K562 (cell line): ENCODE data around the gene SNX18. TPM values are rescaled to one million over a fixed set of nuclear protein-coding genes. Genes with fewer than 3 reads are reported as not detected.

Experiments used
- ATAC-seq: fragments of 200-7000 bp; cut with Tn5 transposase; 3 replicates; pipeline ENCODE4 v1.9.1; 2020; ENCODE audit warnings: moderate library complexity
- BruUV-seq: library from RNA; stranded (reverse); fragments of 400-500 nt; replicated peaks from 2 replicates; lab custom pipeline; 2021; lab: Mats Ljungman, UMichigan
- CTCF ChIA-PET: fragments of 300-600 bp; formaldehyde crosslinking; extraction: SDS; loops from one replicate; lab custom pipeline; 2021; ENCODE audit warnings: low intra/inter-chr PET ratio; lab: Yijun Ruan, JAX
- POLR2A ChIA-PET: fragments of 300-600, 350-650 bp; sonication (Branson Sonifier 250); formaldehyde crosslinking; extraction: SDS; loops from one replicate; lab custom pipeline; 2021; ENCODE audit warnings: antibody characterized with exemption, inconsistent platforms; lab: Yijun Ruan, JAX
- DNase-seq, 4 experiments: peaks; one replicate each; pipeline versions ENCODE4 v3.0.0 to v3.0.0-alpha.2; 2011 to 2018; ENCODE audit warnings: low spot score in 3 of 4, mixed read lengths in 3 of 4; ENCODE audit errors: extremely low read depth in 1 of 4
- FAIRE-seq: peaks from 2 replicates; lab custom pipeline; 2011; peaks lifted over from hg19 to GRCh38; lab: Jason Lieb, UNC
- H2AFZ ChIP-seq: 2 replicates; pipeline ENCODE4 v1.6.0; 2011; ENCODE audit warnings: low read depth, low read length, control low read depth, inconsistent platforms
- H3K27ac ChIP-seq: fragments of 200-600 bp; 3 replicates; pipeline ENCODE4 v1.8.0; 2011; ENCODE audit warnings: low read depth, mild to moderate bottlenecking, control low read depth, inconsistent platforms, low read length, moderate library complexity, mixed read lengths; ENCODE audit errors: extremely low read depth
- H3K27me3 ChIP-seq, 2 experiments: fragments of 300-600 bp in 1 of 2; 2 replicates in 1 of 2; 3 replicates in 1 of 2; pipeline versions ENCODE4 v1.6.0 to v1.8.0; 2011; ENCODE audit warnings: inconsistent platforms in 2 of 2, low read length in 2 of 2, mild to moderate bottlenecking in 1 of 2, mixed read lengths in 1 of 2, moderate library complexity in 1 of 2; ENCODE audit not compliant: control insufficient read depth in 2 of 2, insufficient read depth in 2 of 2
- H3K36me3 ChIP-seq: fragments of 300-600 bp; 3 replicates; pipeline ENCODE4 v1.8.0; 2011; ENCODE audit warnings: mild to moderate bottlenecking, low read length, inconsistent platforms; ENCODE audit not compliant: control insufficient read depth, insufficient read depth
- H3K4me1 ChIP-seq, 2 experiments: fragments of 200-600 bp in 1 of 2; replicated peaks in 1 of 2; 2 replicates in 1 of 2; 3 replicates in 1 of 2; pipeline versions ENCODE4 v1.5.1 to v1.8.0; 2011; ENCODE audit warnings: inconsistent platforms in 2 of 2, low read length in 2 of 2, mild to moderate bottlenecking in 1 of 2, mixed read lengths in 1 of 2, moderate library complexity in 1 of 2; ENCODE audit not compliant: control insufficient read depth in 2 of 2, insufficient read depth in 2 of 2
- H3K4me2 ChIP-seq: 2 replicates; pipeline ENCODE4 v1.6.1; 2011; ENCODE audit warnings: low read length, control low read depth, inconsistent platforms, mixed read lengths; ENCODE audit not compliant: insufficient read depth
- H3K4me3 ChIP-seq: fragments of 200-600 bp; sonication (generic), shearing (Covaris generic); 2 replicates; pipeline ENCODE4 v1.5.1; 2016; ENCODE audit warnings: control low read depth, inconsistent platforms
- H3K79me2 ChIP-seq: fragments of 200-600 bp; 3 replicates; pipeline ENCODE4 v1.8.0; 2011; ENCODE audit warnings: low read length, inconsistent platforms; ENCODE audit not compliant: control insufficient read depth, insufficient read depth
- H3K9ac ChIP-seq, 2 experiments: 2 replicates each; pipeline versions ENCODE4 v1.6.0 to v1.6.1; 2011; ENCODE audit warnings: low read depth in 2 of 2, low read length in 2 of 2, control low read depth in 1 of 2, inconsistent platforms in 1 of 2, mild to moderate bottlenecking in 1 of 2, mixed read lengths in 1 of 2; ENCODE audit not compliant: insufficient read depth in 1 of 2
- H3K9me1 ChIP-seq: one replicate; pipeline ENCODE4 v1.6.0; 2011; ENCODE audit warnings: inconsistent platforms, mild to moderate bottlenecking, low read length, moderate library complexity; ENCODE audit not compliant: control insufficient read depth, insufficient read depth
- H3K9me3 ChIP-seq: replicated peaks from 2 replicates; pipeline ENCODE4 v1.5.1; 2011; ENCODE audit warnings: low read depth, low read length, inconsistent platforms; ENCODE audit not compliant: control insufficient read depth, insufficient read depth
- H4K20me1 ChIP-seq: replicated peaks from 2 replicates; pipeline ENCODE4 v1.6.1; 2011; ENCODE audit warnings: low read length, inconsistent platforms, mixed read lengths; ENCODE audit not compliant: control insufficient read depth, insufficient read depth
- STAT5A ChIP-seq: IDR thresholded peaks from 2 replicates; pipeline ENCODE4 v1.6.1; 2012; ENCODE audit warnings: low read length, inconsistent platforms, borderline replicate concordance
- USF1 ChIP-seq: sonication (generic); formaldehyde crosslinking; IDR thresholded peaks from 2 replicates; pipeline ENCODE4 v1.9.0; 2022; ENCODE audit warnings: mild to moderate bottlenecking, missing genetic modification reagents
- WGBS: fragments of 100-300 bp; shearing (Covaris generic); methylation state at CpG from one replicate; pipeline ENCODE4 v1.1.6; 2016; ENCODE audit warnings: low coverage, mixed read lengths; ENCODE audit not compliant: insufficient coverage; ENCODE audit errors: missing lambda C conversion rate; 5-methylcytosine and 5-hydroxymethylcytosine counted together
- in situ Hi-C: fragments of 300-500 bp; cut with MboI; formaldehyde crosslinking; loops from 4 replicates; pipeline ENCODE4 v1.15.0; 2018; ENCODE audit warnings: inconsistent platforms, mixed read lengths
- intact Hi-C: fragments of 100-400 bp; cut with micrococcal nuclease; formaldehyde crosslinking; loops from 2 replicates; pipeline ENCODE4 v1.14.2; 2022
- polyA plus RNA-seq, 8 experiments: library from polyadenylated mRNA; depleted of rRNA in 4 of 8; stranded (reverse) in 5 of 8; unstranded in 3 of 8; fragments of >200 nt; fragmentation: Nextera tagmentation in 2 of 8; fragmentation: Illumina TruSeq in 1 of 8; extraction: Ambion mirVana in 2 of 8; extraction: Trizol in 1 of 8; gene quantifications; 2 replicates each; pipeline versions ENCODE4 v1.2.1 to v1.2.3, GENCODE V29; 2011 to 2014; ENCODE audit warnings: inconsistent platforms in 1 of 8, missing spikeins in 1 of 8
- total RNA-seq, 7 experiments: library from RNA; depleted of rRNA in 6 of 7; stranded (reverse); fragments of >200 nt in 6 of 7; fragmentation: Illumina TruSeq in 2 of 7; extraction: Trizol in 2 of 7; gene quantifications; 2 replicates each; pipeline versions ENCODE4 v1.2.1 to v1.2.3, GENCODE V29; 2011 to 2021; ENCODE audit warnings: low replicate concordance in 1 of 7
- TF ChIP-seq, protein P1 (sequence below), 2 experiments: fragments of 450-650 bp; conservative IDR thresholded peaks; 2 replicates each; pipeline ENCODE4 v1.6.1; 2017; ENCODE audit warnings: mild to moderate bottlenecking in 2 of 2, moderate library complexity in 2 of 2
- TF ChIP-seq, protein P2 (sequence below): fragments of 250-450 bp; sonication (Bioruptor Pico); IDR thresholded peaks from 2 replicates; pipeline ENCODE4 v1.5.0; 2021

The SNX18 gene
- total and polyA plus RNA-seq, 9 of the 15 experiments (the other 6 are each of a cell fraction or from before 2014, with no cell fraction given): 2.3 to 8.8 (median 6.0) TPM

DNA sequence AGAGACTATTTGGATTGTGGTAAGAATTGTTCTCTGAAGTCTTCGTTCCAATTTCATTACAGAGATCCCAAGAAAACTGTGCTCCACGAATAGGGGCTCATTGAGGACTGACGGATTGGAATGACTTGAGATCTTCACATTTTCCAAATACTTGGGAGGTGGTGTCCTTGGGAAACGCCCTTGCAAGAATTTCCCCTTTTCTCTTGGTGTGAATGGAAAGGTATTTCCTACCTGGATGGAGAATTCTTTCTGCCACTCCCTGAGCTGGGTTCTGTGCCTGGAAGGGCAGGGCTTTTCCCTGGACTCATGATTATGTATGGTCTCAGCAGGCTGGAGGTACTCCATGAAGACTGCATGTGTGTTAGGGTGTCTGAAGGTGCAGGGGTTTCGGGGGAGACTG lies 53.9 kb downstream of the SNX18 start:
- in situ Hi-C loops: no loop called here
- CTCF ChIA-PET: no interaction called here
- no TSS peak for BruUV-seq

More for the DNA sequence above, 53.9 kb downstream of the SNX18 start:
- no peak for TF ChIP-seq USF1 (CRISPR knock-in tag)
- TF ChIP-seq, protein P1, sequence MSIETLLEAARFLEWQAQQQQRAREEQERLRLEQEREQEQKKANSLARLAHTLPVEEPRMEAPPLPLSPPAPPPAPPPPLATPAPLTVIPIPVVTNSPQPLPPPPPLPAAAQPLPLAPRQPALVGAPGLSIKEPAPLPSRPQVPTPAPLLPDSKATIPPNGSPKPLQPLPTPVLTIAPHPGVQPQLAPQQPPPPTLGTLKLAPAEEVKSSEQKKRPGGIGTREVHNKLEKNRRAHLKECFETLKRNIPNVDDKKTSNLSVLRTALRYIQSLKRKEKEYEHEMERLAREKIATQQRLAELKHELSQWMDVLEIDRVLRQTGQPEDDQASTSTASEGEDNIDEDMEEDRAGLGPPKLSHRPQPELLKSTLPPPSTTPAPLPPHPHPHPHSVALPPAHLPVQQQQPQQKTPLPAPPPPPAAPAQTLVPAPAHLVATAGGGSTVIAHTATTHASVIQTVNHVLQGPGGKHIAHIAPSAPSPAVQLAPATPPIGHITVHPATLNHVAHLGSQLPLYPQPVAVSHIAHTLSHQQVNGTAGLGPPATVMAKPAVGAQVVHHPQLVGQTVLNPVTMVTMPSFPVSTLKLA (conservative IDR thresholded peaks at IDR 0.05): no peak
- TF ChIP-seq, protein P2, sequence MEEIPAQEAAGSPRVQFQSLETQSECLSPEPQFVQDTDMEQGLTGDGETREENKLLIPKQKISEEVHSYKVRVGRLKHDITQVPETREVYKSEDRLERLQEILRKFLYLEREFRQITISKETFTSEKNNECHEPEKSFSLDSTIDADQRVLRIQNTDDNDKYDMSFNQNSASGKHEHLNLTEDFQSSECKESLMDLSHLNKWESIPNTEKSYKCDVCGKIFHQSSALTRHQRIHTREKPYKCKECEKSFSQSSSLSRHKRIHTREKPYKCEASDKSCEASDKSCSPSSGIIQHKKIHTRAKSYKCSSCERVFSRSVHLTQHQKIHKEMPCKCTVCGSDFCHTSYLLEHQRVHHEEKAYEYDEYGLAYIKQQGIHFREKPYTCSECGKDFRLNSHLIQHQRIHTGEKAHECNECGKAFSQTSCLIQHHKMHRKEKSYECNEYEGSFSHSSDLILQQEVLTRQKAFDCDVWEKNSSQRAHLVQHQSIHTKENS (CRISPR knock-in tag): no peak
- TF ChIP-seq STAT5A: no peak
- no peaks in the 10 kb centered on the region for H3K4me1 ChIP-seq
- POLR2A ChIA-PET: no interaction called here
- H3K4me2 ChIP-seq: no peak overlapping the region
- WGBS: 7% methylated on average over 5 of the region's 5 CpGs
- FAIRE-seq (no peak), DNase-seq (no peak), ATAC-seq (no peak)
- H2AFZ ChIP-seq: no peak overlapping the region
- intact Hi-C loops: no loop called here
- H3K9me1 ChIP-seq: no peaks in the 10 kb centered on the region
- H3K9me3 ChIP-seq: no peaks in the 10 kb centered on the region; the same call in 1 of the 2 replicates
- no peak overlapping the region for H3K27ac ChIP-seq
- no peaks in the 10 kb centered on the region for H3K79me2 ChIP-seq
- H4K20me1 ChIP-seq: no peaks in the 10 kb centered on the region
- H3K9ac ChIP-seq: no peak overlapping the region
- peaks cover 12 to 24% of the 10 kb centered on the region in 2 experiments for H3K27me3 ChIP-seq
- H3K36me3 ChIP-seq: no peaks in the 10 kb centered on the region
- no peak overlapping the region for H3K4me3 ChIP-seq
